Measurements from ENCODE around the gene MSL1. TPM values are rescaled to one million over a fixed set of nuclear protein-coding genes. Genes with fewer than 3 reads are reported as not detected.

MSL1 gene
- total and polyA plus RNA-seq, 7 donors: 48.6 to 84.7 (median 67.8) TPM

DNA sequence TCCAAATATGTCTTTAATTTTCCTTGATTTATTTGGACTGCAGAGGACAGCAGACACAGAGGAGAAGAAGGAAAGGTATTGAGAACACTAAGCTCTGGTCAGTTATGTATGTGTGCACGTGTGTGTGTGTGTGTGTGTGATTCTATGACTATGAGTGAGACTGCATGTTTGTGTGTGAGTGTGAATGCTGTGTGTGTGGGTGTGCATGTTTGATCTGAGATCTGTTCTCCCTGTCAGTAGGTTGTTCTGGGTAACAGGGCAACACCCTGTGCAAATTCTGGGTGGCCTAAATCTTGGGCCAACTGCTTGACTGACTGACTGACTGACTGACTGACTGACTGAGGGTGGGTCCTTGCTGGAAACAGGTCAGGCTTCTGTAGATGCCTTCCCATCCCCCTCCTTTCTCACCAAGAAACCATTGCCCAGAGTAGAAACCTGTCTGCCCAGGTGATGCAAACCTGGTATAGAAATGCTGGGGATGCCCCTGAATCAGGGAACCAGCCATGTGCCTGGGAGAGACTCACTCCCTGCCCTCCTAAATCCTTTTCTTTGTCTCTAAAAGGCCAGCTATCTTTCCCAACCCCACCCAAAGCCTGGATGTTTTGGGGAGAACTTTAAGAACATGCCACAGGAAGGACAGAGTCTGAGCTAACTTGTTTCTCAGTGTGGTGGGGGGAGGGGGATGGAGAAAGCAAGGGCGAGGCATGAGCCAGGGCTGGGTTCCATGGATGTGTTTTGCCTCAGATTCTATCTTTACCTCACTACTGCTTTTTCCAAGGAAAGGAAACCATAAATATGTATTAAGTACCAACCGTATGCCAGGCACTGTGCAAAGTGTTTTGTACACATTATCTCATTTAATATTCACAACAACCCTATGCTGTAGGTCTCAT is 16.9 kb upstream of the MSL1 start:
- Histone ChIP-seq H3K36me3 (ENCODE audit: insufficient read depth in 1 of 2, low read depth in 1 of 2) (no peaks in the 10 kb centered on the region), H3K27ac (peak overlapping the region; percentile 99), H3K27me3 (ENCODE audit: insufficient read depth in 3 of 3, low read length in 2 of 3) (no peaks in the 10 kb centered on the region), H3K9me3 (no peaks in the 10 kb centered on the region), H3K4me3 (no peak overlapping the region), H3K4me1 (peaks cover 82% of the 10 kb centered on the region)
- intact Hi-C loops (cut with DNase I): no loop called here
- TF ChIP-seq, protein P1, sequence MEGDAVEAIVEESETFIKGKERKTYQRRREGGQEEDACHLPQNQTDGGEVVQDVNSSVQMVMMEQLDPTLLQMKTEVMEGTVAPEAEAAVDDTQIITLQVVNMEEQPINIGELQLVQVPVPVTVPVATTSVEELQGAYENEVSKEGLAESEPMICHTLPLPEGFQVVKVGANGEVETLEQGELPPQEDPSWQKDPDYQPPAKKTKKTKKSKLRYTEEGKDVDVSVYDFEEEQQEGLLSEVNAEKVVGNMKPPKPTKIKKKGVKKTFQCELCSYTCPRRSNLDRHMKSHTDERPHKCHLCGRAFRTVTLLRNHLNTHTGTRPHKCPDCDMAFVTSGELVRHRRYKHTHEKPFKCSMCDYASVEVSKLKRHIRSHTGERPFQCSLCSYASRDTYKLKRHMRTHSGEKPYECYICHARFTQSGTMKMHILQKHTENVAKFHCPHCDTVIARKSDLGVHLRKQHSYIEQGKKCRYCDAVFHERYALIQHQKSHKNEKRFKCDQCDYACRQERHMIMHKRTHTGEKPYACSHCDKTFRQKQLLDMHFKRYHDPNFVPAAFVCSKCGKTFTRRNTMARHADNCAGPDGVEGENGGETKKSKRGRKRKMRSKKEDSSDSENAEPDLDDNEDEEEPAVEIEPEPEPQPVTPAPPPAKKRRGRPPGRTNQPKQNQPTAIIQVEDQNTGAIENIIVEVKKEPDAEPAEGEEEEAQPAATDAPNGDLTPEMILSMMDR (IDR thresholded peaks at IDR 0.05): no peak
- 56 to 70% (median 58%) methylated on average over 3 of the region's 3 CpGs for WGBS, 3 donors
- no peak for DNase-seq
- no peak for ATAC-seq

DNA sequence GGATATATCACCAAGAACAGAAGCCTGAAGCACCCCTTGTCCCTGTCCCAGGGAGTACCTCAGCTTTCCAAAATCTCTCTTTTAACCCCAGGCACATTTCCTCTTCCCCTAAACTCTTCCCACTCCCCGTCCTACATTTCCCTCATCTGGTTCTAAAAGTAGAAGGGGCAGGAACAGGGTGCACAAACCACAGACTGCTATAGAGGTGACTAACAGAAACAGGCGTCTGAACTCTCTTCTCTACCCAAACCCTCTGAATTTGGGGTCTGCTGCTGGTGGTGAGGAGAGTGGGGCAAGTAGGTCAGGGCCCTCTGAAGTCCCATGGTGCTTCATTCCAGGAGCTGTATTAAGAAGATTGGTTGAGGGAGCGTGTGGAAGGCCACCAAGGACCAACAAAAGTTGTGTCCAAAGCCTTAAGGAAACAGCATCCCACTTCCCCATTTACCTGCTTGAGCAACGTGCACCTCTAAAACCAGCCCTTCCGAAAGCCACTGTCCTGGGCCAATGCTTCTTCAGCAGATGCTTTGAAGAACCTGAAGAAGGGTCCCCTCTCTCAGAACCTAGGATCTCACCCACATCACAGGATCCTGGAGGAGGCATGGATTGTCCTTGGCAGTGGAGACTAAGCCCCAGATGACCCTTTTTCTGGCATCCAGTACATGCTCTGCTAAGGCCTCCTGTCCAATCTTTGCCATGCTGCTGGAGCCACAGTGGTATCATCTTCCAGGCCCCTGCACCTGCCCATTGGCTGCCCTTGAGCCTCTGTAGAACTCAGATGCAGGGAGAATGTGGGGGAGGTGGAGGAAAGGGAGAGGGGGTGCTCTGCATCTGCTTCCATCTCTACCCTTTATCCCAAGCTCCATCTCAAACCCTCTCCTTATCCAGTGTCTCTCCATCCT is 15.7 kb upstream of the MSL1 start:
- H3K4me1 ChIP-seq: peaks cover 93% of the 10 kb centered on the region

DNA sequence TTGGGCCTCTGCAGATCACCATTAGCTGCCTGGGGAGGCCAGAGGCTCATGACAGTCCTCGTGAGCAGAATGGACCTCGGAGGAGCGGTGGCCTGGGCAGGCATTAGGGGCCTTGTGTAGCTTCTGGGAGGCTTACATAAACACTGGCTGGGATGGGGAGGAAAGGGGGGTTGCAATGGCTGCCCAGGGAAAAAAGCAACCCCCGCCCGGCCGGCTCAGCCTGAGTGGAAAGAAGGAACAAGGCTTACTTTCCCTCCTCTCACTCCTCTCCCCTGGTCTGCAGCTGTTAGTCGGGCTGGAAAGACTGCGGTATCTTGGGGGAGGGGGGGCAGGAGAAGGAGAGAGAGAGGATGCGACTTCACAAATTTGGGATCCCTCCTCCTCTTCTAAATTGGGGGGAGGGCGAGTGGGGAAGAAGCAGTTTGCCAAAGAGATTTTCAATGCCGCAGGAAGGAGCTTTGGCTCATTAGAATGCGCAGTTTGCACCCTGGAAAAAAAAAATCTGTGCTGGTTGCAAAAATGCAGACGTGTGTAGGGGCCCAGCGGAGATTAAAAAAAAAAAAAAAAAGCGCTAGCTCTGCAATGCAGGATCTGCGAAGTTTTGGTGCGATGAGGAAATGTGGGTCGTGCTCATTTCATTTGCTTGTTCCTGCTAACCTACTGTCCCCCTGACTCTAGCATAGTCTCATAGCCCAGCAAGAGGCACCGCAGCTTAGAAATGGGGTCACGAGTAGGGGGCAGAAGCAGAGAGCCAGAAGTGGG is 14.8 kb upstream of the MSL1 start:
- Histone ChIP-seq H3K4me1 (peaks cover 92% of the 10 kb centered on the region), H3K27ac (peak overlapping the region; percentile 99), H3K36me3 (ENCODE audit: insufficient read depth in 1 of 2, low read depth in 1 of 2) (no peaks in the 10 kb centered on the region), H3K27me3 (ENCODE audit: insufficient read depth in 3 of 3, low read length in 2 of 3) (no peaks in the 10 kb centered on the region), H3K4me3 (peak overlapping the region; percentile 40), H3K9me3 (no peaks in the 10 kb centered on the region)
- 6 to 13% (median 7%) methylated on average over 18 to 20 of the region's 20 CpGs for WGBS, 3 donors
- peak in 1 of 2 donors; percentile 58 for DNase-seq
- ATAC-seq: peak in 2 of 4 donors; percentile 0 to 1
- intact Hi-C loops (cut with DNase I): no loop called here
- TF ChIP-seq, protein P1 (IDR thresholded peaks at IDR 0.05): no peak

More for the DNA sequence above, 15.7 kb upstream of the MSL1 start:
- 33 to 60% (median 44%) methylated on average over 5 of the region's 5 CpGs for WGBS, 3 donors
- DNase-seq: peak in 1 of 2 donors; percentile 76
- ATAC-seq: peak; percentile 43 to 52 (median 48)
- Histone ChIP-seq H3K36me3 (ENCODE audit: insufficient read depth in 1 of 2, low read depth in 1 of 2) (no peaks in the 10 kb centered on the region), H3K4me3 (peak overlapping the region; percentile 40), H3K9me3 (no peaks in the 10 kb centered on the region), H3K27me3 (ENCODE audit: insufficient read depth in 3 of 3, low read length in 2 of 3) (no peaks in the 10 kb centered on the region), H3K27ac (peak overlapping the region; percentile 99)
- TF ChIP-seq, protein P1 (IDR thresholded peaks at IDR 0.05): no peak
- intact Hi-C loops (cut with DNase I): no loop called here

GRCh38 chr17:40107522-40108174 is 14.1 kb upstream of the MSL1 start:
- no peaks in the 10 kb centered on the region for H3K9me3 ChIP-seq
- DNase-seq (no peak), ATAC-seq (peak in 1 of 4 donors; percentile 3)
- H3K27me3 ChIP-seq (ENCODE audit: insufficient read depth in 3 of 3, low read length in 2 of 3): no peaks in the 10 kb centered on the region
- peak overlapping the region; percentile 99 for H3K27ac ChIP-seq
- H3K4me3 ChIP-seq: peak overlapping the region; percentile 40
- TF ChIP-seq, protein P1 (IDR thresholded peaks at IDR 0.05): no peak
- peaks cover 94% of the 10 kb centered on the region for H3K4me1 ChIP-seq
- 8 to 21% (median 10%) methylated on average over 5 of the region's 5 CpGs for WGBS, 3 donors
- intact Hi-C loops (cut with DNase I): no loop called here
- H3K36me3 ChIP-seq (ENCODE audit: insufficient read depth in 1 of 2, low read depth in 1 of 2): no peaks in the 10 kb centered on the region
